Coronary artery (tissue), 2 donors: ENCODE data around the gene GNAO1.

Experiments used
- DNase-seq: peaks from one replicate; pipeline ENCODE4 v3.0.0-alpha.2; 2017; ENCODE audit warnings: low spot score
- H3K27ac ChIP-seq, 2 donors: fragments of 200-600 bp; sonication (generic); one replicate each; pipeline ENCODE4 v1.5.1; 2016 to 2019
- H3K4me3 ChIP-seq: fragments of 200-600 bp; sonication (generic); 2 replicates; pipeline ENCODE4 v1.5.1; 2016; ENCODE audit warnings: mild to moderate bottlenecking, moderate library complexity
- TF ChIP-seq, protein P1 (sequence below): fragments of 200-600 bp; sonication (generic); IDR thresholded peaks from one replicate; pipeline ENCODE4 v1.5.1; 2019; ENCODE audit warnings: antibody characterized with exemption

GNAO1 gene

GRCh38 chr16:56328276-56329022 lies 137.2 kb downstream of the GNAO1 start:
- TF ChIP-seq, protein P1, sequence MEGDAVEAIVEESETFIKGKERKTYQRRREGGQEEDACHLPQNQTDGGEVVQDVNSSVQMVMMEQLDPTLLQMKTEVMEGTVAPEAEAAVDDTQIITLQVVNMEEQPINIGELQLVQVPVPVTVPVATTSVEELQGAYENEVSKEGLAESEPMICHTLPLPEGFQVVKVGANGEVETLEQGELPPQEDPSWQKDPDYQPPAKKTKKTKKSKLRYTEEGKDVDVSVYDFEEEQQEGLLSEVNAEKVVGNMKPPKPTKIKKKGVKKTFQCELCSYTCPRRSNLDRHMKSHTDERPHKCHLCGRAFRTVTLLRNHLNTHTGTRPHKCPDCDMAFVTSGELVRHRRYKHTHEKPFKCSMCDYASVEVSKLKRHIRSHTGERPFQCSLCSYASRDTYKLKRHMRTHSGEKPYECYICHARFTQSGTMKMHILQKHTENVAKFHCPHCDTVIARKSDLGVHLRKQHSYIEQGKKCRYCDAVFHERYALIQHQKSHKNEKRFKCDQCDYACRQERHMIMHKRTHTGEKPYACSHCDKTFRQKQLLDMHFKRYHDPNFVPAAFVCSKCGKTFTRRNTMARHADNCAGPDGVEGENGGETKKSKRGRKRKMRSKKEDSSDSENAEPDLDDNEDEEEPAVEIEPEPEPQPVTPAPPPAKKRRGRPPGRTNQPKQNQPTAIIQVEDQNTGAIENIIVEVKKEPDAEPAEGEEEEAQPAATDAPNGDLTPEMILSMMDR, result no peak
- no peak for DNase-seq
- H3K27ac ChIP-seq, result no peak overlapping the region
- H3K4me3 ChIP-seq, result no peak overlapping the region

- DNase-seq, result no peak
- H3K27ac ChIP-seq, result no peak overlapping the region
- TF ChIP-seq, protein P1, result no peak
Observed at GRCh38 chr16:56329887-56330286, 138.6 kb downstream of the GNAO1 start.

DNA sequence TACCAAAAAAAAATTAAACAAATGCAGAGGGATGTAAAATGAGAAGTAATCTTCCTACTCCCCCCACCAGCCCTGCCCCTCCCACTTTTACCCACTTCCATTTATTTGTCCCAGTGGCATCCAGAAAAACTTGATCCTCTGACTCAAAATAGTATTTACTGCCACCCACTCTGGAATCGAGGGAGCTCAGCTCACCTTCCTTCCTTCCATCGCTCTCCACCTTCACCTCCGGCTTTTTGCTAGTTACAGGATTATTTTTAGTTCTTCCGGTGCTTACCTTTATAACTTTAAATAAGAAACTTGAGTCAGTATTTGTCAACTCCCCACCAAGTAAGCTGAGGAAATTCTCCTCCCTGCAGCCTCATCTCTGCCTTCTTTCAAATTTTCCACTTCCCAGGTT lies 139.2 kb downstream of the GNAO1 start:
- Histone ChIP-seq H3K4me3 (no peak overlapping the region), H3K27ac (no peak overlapping the region)
- TF ChIP-seq, protein P1, result no peak

More at GRCh38 chr16:56329887-56330286, 138.6 kb downstream of the GNAO1 start:
- no peak overlapping the region for H3K4me3 ChIP-seq

DNA sequence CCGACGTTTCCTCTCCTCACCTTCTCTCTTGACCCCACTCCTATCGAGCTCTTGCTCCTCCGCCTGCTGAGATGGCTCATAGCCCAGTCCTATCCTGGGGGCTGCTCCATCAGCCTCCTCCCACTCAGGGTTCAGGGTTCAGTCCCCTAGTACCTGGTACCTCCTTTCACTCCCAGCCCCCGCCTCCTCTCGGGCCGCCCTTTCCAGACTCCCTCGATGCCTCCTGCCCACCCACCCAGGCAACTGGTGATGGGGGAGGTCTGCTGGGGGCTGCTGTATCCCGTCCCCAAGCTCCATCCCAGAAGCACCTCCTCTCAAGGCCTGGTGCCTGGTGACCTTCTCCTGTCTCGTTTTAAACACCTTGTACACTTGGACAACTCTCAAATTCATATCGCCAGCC lies 140.1 kb downstream of the GNAO1 start:
- no peak overlapping the region for H3K4me3 ChIP-seq
- TF ChIP-seq, protein P1, result no peak
- H3K27ac ChIP-seq, result no peak overlapping the region
- DNase-seq, result no peak

More for the DNA sequence above, 139.2 kb downstream of the GNAO1 start:
- DNase-seq, result no peak

- TF ChIP-seq, protein P1, result no peak
Observed at GRCh38 chr16:56331915-56332314, 140.6 kb downstream of the GNAO1 start.

GRCh38 chr16:56332464-56333079 lies 141.3 kb downstream of the GNAO1 start:
- Histone ChIP-seq H3K27ac (no peak overlapping the region), H3K4me3 (no peak overlapping the region)
- DNase-seq, result no peak
- TF ChIP-seq, protein P1, result no peak

More at GRCh38 chr16:56331915-56332314, 140.6 kb downstream of the GNAO1 start:
- Histone ChIP-seq H3K4me3 (no peak overlapping the region), H3K27ac (no peak overlapping the region)
- DNase-seq, result no peak

DNA sequence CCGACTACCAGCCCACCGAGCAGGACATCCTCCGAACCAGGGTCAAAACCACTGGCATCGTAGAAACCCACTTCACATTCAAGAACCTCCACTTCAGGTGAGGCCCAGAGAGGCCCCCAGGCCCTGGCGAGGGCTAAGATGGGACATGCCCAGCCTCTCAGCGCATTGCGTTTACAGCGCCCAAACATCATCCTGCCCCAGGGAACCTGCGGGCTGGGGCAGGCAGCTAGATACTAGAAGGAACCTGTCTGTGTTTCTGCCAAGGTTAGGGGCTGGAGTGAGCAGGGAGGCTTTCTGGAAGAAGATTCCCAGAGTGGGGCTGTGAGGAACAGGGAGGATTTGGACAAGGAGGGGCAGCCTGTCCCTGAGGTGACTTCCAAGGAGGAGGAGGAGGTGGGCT lies 143.5 kb downstream of the GNAO1 start:
- DNase-seq, result no peak
- Histone ChIP-seq H3K4me3 (no peak overlapping the region), H3K27ac (no peak overlapping the region)
- TF ChIP-seq, protein P1, result no peak
